GM12873 (cell line): ENCODE results near the gene DEFB132.

ENCODE experiments used
- TF ChIP-seq, protein P1 (sequence below): IDR thresholded peaks from 2 replicates; pipeline ENCODE4 v1.5.1; 2012; ENCODE audit warnings: low read depth, mild to moderate bottlenecking, moderate library complexity, low read length, control low read depth; ENCODE audit not compliant: insufficient read depth; ENCODE audit errors: missing control alignments

Gene DEFB132

DNA sequence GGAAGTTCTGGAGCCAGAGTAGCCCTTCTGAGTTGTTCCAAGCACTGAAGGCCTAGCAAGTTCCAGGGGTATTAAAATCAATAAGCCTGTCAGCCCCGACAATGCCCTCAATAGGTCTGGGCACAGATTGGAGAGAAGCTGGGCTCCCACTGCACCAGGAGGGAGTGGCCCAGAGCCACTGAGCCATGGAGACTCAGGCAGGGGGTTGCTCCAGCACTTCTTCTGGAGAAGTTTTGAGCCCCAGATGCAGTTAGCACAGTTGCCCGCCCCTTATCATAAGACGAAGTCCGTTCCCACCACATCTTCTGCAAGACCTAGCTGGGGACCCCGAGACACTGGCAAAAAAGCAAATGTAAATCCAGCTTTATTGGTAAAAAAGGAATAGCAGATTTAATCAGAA is 13.0 kb downstream of the DEFB132 start:
- TF ChIP-seq, protein P1, sequence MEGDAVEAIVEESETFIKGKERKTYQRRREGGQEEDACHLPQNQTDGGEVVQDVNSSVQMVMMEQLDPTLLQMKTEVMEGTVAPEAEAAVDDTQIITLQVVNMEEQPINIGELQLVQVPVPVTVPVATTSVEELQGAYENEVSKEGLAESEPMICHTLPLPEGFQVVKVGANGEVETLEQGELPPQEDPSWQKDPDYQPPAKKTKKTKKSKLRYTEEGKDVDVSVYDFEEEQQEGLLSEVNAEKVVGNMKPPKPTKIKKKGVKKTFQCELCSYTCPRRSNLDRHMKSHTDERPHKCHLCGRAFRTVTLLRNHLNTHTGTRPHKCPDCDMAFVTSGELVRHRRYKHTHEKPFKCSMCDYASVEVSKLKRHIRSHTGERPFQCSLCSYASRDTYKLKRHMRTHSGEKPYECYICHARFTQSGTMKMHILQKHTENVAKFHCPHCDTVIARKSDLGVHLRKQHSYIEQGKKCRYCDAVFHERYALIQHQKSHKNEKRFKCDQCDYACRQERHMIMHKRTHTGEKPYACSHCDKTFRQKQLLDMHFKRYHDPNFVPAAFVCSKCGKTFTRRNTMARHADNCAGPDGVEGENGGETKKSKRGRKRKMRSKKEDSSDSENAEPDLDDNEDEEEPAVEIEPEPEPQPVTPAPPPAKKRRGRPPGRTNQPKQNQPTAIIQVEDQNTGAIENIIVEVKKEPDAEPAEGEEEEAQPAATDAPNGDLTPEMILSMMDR = no peak

GRCh38 chr20:271069-271468 is 13.5 kb downstream of the DEFB132 start:
- TF ChIP-seq, protein P1 = no peak

- TF ChIP-seq, protein P1 = no peak
Observed at GRCh38 chr20:271528-271927, 14.0 kb downstream of the DEFB132 start.

DNA sequence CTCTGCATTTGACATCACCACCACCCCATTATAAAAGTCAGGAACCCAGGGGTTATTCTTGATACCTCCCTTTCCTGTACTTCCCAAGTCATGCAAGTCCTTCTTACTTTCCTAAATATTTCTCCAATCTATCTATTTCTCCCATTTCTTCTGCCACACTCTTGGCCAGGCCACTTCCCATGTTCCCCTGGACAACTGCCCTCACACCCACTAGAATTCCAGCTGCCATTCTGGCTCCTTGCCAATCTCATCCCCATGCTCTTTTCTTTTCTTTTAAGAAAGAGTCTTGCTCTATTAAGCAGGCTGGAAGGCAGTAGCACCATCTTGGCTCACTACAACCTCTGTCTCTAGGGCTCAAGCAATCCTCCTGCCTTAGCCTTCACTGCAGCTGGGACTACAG is 15.2 kb downstream of the DEFB132 start:
- TF ChIP-seq, protein P1 = no peak

DNA sequence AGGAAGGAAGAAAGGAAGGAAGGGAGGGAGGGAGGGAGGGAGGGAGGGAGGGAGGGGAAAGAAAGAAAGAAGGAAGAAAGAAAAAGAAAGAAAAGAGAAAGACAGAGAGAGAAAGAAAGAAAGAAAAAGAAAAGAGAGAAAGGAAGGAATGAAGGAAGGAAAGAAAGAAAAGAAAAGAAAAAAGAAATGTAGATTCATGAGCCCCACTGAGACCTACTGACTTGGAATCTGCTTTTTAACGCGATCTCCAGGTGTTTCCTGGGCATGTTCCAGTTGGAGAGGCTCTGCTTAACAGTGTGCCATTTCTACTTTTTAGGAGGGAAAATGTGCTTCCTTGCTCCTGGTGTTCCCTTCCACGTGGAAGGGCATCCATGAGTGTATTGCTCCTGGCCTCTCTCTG is 16.4 kb downstream of the DEFB132 start:
- TF ChIP-seq, protein P1 = no peak

GRCh38 chr20:275791-276190 is 18.3 kb downstream of the DEFB132 start:
- TF ChIP-seq, protein P1 = no peak

DNA sequence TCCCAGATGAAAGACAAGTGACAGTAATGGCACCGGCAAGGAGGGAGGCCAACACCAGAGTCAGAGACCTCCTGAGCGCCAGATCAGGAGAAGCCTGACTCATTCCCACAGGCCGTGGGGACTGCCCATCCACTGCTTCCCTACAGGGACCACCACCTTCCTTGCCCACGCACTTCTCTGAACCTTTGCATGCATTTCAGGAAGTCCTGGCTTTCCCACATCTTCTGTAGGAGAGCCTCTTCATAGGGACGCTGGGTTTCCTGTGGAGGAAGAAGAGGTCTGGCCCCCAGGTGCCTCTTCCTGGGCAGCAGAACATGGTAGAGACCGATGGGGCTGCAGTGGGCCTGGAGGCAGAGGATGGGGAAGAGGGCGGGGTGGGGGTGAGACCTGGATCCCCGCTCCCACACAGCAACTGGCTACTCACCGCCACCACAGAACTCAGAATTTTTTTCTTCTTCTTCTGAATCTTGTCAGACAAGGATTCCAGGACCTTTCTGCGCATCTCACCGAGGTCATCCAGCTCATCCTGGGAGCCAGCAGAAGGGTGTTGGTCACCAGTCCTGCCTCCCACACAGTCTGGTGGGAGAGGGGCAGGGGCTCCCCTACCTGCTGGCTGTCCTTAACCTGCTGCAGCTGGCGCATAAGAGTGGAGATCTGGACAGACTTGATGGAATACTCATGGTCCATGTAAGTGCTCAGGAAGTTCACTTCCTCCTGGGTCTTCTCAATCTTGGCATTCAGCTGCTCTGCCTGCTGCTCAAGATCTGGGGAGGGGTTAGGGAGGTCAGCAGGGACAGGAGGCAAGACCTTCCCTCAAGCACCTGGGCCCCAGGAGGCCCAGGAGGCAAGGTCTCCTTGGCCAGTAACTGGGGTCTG is 19.3 kb downstream of the DEFB132 start:
- TF ChIP-seq, protein P1 = no peak

GRCh38 chr20:277496-277781 is 19.9 kb downstream of the DEFB132 start:
- TF ChIP-seq, protein P1 = no peak
